Neuron (in vitro differentiated cells): Measurements from ENCODE around the gene ENPEP.

Experiments
- H2AFZ ChIP-seq: one replicate; pipeline ENCODE4 v1.6.1; 2013; ENCODE audit warnings: low read depth, mild to moderate bottlenecking, inconsistent platforms, low read length, moderate library complexity
- H3K27me3 ChIP-seq: one replicate; pipeline ENCODE4 v1.6.1; 2013; ENCODE audit warnings: low read length; ENCODE audit not compliant: insufficient read depth
- H3K36me3 ChIP-seq: one replicate; pipeline ENCODE4 v1.6.1; 2013; ENCODE audit warnings: low read length; ENCODE audit not compliant: insufficient read depth
- H3K4me1 ChIP-seq: one replicate; pipeline ENCODE4 v1.6.1; 2013; ENCODE audit warnings: low read length; ENCODE audit not compliant: insufficient read depth
- H3K4me3 ChIP-seq: 2 replicates; pipeline ENCODE4 v1.5.1; 2013; ENCODE audit warnings: mild to moderate bottlenecking, low read length, moderate library complexity
- H3K9me3 ChIP-seq: one replicate; pipeline ENCODE4 v1.6.1; 2013; ENCODE audit warnings: low read length

Gene ENPEP

DNA sequence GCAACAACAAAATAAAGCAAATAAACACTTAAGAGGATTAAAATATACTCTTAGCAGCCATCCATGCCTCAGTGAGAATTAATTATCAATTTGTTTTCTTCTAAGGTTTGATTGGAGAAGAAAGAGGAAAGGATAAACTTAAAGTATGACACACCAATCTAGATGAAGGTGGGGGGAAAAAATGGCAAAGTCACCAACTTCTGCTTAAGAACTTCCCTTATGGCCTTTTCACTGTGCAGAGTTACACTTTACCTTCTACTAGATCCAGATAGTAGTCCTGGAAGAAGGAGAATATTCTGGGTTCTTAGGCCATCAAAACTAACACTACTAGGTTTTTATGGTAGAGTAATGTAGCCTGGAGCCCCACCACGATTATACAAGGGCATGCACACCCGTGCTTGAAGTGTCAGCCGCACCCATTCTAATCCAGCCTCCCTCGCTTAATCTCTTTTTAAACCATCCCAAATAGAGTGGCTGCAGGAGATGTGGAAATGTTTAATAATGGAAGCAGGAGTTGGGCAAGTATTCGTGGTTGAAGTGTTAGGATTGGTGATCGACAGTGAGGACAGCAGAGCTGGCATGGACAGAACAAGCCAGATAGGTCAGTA lies 14.1 kb downstream of the ENPEP start:
- Histone ChIP-seq H3K4me1 (peaks cover 8% of the 10 kb centered on the region), H3K4me3 (no peak overlapping the region), H2AFZ (no peak overlapping the region), H3K36me3 (no peaks in the 10 kb centered on the region), H3K27me3 (no peaks in the 10 kb centered on the region), H3K9me3 (no peaks in the 10 kb centered on the region)

DNA sequence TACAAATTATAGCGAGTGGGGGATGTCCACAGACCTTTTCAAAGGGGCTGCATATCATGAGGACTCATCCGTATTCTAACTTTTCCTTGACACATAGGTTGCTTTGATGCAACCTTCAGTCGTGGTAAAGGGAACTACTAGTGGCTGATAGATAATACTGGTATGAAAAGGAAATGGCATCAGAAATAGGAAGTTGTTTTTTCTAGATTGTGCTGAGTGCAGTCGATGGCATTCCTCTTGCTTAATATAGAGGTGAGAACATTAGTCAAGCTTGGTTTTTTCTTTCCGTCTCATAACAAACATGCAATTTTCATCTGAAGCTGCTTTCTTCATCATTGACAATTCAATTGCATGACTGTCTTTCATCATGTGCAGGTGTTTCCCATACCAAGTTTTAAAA lies 16.6 kb downstream of the ENPEP start:
- Histone ChIP-seq H3K36me3 (no peaks in the 10 kb centered on the region), H3K27me3 (no peaks in the 10 kb centered on the region), H3K4me3 (no peak overlapping the region), H3K9me3 (no peaks in the 10 kb centered on the region), H2AFZ (no peak overlapping the region), H3K4me1 (peaks cover 8% of the 10 kb centered on the region)

DNA sequence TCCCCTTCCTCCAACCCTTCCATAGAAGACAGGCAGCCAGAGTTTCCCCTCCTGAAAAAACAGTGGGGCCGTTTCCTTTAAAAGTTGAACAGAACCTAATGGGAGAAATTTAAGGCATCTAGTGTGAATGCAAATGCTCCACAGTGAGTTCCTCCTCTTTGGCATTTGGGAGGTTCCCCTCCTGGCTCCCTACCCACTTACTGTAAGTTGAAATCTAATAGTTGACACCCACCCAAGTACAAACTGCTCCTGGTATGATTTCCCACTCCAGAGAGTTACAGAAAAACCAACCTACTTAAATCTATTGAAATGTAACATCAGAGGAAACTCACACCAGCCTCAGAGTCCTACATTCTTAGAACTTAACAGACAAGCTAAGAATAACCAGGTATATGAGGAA lies 17.6 kb downstream of the ENPEP start:
- Histone ChIP-seq H3K4me3 (no peak overlapping the region), H3K36me3 (no peaks in the 10 kb centered on the region), H3K9me3 (no peaks in the 10 kb centered on the region), H2AFZ (no peak overlapping the region), H3K27me3 (no peaks in the 10 kb centered on the region), H3K4me1 (peaks cover 2% of the 10 kb centered on the region)

DNA sequence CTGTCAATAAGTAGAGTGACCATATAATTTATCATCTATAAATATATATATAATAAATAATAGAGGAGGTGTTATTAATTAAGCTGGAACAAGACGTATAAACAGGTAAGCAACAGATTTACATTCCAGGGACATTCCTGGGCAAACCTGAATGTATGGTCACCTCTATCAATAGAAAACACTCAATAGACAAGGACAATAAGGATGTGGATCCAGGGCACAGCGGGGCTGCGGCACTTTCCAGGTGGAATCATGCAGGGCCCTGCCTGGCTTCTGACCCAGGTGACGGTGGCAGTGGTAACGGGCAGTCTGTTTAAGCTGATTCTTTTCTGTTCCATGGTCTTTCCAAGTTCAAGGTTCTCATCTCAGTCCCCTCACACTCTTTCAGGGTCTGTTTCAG lies 22.5 kb downstream of the ENPEP start:
- H3K9me3 ChIP-seq: no peaks in the 10 kb centered on the region
- no peak overlapping the region for H2AFZ ChIP-seq
- H3K36me3 ChIP-seq: no peaks in the 10 kb centered on the region
- no peaks in the 10 kb centered on the region for H3K4me1 ChIP-seq
- no peaks in the 10 kb centered on the region for H3K27me3 ChIP-seq
- H3K4me3 ChIP-seq: no peak overlapping the region

DNA sequence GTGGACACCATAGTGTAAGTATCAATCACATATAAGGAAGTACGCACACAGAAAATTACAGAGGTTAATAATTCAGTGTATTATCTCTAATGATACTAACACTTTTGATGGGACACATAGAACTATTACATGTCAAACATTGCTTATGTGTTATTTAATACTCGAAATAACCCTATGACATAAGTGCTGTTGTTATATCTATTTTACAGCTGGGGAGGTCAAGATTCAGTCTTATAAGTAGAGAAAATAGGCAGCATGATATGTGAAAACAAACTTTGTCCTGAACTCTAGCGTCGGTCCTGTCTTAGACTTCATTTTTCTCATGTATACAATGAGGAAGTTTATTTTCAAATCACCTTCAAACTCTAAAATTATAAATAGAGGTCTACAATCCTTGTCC lies 23.2 kb downstream of the ENPEP start:
- H3K4me1 ChIP-seq: no peaks in the 10 kb centered on the region
- H3K36me3 ChIP-seq: no peaks in the 10 kb centered on the region
- H2AFZ ChIP-seq: no peak overlapping the region
- no peaks in the 10 kb centered on the region for H3K27me3 ChIP-seq
- no peaks in the 10 kb centered on the region for H3K9me3 ChIP-seq
- H3K4me3 ChIP-seq: no peak overlapping the region

DNA sequence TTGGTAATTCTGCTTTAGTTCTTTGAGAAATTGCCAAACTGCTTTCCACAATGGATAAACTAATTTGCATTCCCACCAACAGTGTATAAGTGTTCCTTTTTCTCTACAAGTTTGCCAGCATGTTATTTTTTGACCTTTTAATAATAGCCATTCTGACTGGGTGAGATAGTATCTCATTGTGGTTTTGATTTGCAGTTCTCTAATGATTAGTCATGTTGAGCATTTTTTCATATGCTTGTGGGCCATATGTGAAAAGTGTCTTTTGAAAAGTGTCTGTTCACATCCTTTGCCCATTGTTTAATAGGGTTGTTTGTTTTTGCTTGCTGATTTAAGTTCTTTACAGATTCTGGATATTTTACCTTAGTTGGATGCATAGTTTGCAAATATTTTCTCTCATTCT lies 25.9 kb downstream of the ENPEP start:
- peaks cover 5% of the 10 kb centered on the region for H3K4me1 ChIP-seq
- no peaks in the 10 kb centered on the region for H3K9me3 ChIP-seq
- H3K4me3 ChIP-seq: no peak overlapping the region
- no peaks in the 10 kb centered on the region for H3K36me3 ChIP-seq
- H3K27me3 ChIP-seq: no peaks in the 10 kb centered on the region
- H2AFZ ChIP-seq: no peak overlapping the region

DNA sequence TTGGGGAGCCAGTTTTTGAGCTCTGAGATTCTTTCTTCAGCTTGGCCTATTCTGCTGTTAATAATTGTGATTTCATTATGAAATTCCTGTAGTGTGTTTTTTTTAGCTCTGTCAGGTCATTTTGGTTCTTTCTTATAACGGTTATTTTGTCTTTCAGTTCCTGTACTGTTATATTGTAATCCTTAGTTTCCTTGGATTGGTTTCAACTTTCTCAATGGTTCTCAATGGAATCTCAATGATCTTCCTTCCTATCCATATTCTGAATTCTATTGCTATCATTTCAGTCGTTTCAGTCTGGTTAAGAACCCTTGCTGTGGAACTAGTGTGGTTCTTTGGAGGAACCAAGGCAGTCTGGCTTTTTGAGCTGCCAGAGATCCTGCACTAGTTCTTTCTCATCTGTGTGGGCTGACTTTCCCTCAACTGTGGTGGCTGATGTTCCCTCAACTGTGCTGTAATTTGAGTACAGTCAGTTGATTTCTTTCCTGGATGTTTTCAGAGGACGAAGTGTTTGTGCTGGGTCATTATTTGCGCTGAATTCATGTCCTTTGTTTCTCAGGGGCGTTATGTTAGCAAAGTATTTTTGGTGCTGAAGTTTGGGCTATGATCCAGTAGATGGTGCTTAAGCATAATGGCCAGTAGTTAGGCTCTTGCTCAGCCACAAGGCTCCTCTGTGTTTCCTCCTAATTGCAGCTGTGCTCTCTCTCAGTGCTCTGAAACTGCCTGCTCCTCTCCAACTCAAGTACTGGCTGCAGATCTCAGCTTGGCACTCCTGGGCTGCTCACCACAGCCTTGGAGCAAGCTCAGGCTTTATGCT lies 27.5 kb downstream of the ENPEP start:
- Histone ChIP-seq H3K4me1 (peaks cover 5% of the 10 kb centered on the region), H3K9me3 (no peaks in the 10 kb centered on the region), H2AFZ (no peak overlapping the region), H3K4me3 (no peak overlapping the region), H3K27me3 (no peaks in the 10 kb centered on the region), H3K36me3 (no peaks in the 10 kb centered on the region)

DNA sequence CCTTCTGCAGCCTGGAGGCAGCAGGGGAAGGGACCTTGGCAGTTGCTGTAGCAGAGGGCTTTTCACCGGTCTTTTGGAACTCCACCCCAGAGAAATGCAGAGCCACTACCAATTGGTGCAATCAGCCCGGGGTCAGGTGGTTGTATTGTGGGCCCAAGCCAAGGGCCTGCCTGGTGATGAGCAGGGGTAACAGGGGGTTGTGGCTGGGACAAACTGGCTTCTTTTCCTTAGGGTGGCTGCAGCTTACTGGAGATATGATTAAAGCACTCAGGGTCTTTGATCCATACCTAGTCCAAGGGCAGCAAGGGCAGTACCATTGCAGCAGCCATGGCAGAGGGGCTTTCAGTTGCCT lies 28.1 kb downstream of the ENPEP start:
- H3K4me3 ChIP-seq: no peak overlapping the region
- H3K4me1 ChIP-seq: peaks cover 5% of the 10 kb centered on the region
- H3K9me3 ChIP-seq: no peaks in the 10 kb centered on the region
- no peaks in the 10 kb centered on the region for H3K27me3 ChIP-seq
- H3K36me3 ChIP-seq: no peaks in the 10 kb centered on the region
- no peak overlapping the region for H2AFZ ChIP-seq

DNA sequence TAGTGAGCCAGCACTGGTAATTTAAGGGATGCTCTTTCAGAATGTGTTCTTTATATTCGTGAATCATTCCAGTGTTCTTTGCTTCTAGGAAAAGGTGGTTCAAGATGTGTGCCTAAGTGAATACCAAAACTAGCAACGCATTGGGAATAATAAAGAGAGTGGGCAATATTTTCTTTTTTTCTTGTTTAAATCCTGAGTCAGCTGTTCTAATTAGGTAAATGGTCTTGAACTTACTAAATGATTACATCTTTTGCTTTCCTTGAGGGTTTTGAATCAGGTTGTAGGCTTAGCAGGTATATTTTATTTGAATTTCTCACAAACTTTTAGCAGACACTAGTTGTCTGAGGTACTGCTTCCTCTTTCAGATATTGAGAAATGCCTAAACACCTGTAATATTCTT lies 29.5 kb downstream of the ENPEP start:
- H3K9me3 ChIP-seq: no peaks in the 10 kb centered on the region
- H3K4me3 ChIP-seq: no peak overlapping the region
- H3K4me1 ChIP-seq: peaks cover 5% of the 10 kb centered on the region
- H2AFZ ChIP-seq: no peak overlapping the region
- H3K27me3 ChIP-seq: no peaks in the 10 kb centered on the region
- H3K36me3 ChIP-seq: no peaks in the 10 kb centered on the region

DNA sequence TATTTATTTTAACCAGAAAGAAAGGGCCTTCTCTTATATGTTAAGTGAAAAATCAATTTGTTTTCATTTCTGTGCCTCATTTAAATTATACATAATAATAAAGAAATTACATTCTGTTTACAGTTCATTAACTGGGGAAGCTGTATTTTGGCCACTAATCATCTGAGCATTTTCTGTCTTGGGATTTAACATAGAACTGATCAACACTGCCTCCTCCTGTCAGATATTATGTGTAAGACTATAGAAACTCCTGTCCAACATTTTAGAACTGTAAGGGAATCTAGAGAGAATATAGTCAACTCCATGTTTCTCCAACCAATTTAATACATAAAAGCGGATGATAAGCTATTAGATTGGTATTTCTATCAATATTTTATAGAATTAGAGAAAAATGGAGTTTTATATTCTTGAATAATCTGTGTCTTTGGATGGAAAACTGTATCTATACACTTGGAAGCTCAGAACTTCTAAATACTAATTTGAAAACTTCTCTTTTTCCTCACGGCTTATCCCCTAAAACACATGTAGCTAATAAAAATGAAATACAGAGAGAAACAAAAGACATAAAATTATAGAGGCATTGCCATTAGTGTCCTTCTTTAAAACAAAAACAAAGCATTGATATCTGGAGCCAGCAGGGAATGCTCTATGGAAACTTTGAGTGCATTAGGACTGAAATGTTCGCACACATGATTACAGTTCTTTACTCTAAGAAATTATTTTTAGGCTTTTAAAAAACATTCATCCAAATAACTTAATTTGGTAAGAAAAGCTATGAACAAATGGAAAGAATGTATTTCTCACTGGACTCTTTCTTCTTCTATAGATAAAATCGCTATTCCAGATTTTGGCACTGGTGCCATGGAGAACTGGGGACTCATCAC lies 33.1 kb downstream of the ENPEP start:
- Histone ChIP-seq H3K9me3 (no peaks in the 10 kb centered on the region), H3K27me3 (no peaks in the 10 kb centered on the region), H3K36me3 (no peaks in the 10 kb centered on the region), H3K4me1 (peaks cover 5% of the 10 kb centered on the region), H2AFZ (no peak overlapping the region), H3K4me3 (no peak overlapping the region)

DNA sequence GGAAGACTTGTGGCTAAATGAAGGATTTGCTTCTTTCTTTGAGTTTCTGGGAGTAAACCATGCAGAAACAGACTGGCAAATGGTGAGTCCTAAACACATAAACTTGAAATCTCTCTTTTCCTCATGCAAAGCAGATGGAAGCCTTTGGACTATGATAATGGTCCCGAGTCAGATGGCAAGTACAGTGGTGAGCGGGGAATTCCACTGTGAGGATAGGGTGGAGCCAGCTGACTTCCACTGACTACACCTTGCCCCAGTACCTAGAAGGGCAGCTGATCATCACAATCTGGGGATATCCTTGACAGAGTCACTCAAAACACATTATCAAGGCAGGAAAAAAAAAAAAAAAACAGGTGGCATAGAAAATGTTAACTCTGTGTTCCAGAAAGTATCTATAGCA lies 34.3 kb downstream of the ENPEP start:
- H3K36me3 ChIP-seq: no peaks in the 10 kb centered on the region
- H3K4me3 ChIP-seq: no peak overlapping the region
- H3K4me1 ChIP-seq: no peaks in the 10 kb centered on the region
- H2AFZ ChIP-seq: no peak overlapping the region
- no peaks in the 10 kb centered on the region for H3K27me3 ChIP-seq
- no peaks in the 10 kb centered on the region for H3K9me3 ChIP-seq

DNA sequence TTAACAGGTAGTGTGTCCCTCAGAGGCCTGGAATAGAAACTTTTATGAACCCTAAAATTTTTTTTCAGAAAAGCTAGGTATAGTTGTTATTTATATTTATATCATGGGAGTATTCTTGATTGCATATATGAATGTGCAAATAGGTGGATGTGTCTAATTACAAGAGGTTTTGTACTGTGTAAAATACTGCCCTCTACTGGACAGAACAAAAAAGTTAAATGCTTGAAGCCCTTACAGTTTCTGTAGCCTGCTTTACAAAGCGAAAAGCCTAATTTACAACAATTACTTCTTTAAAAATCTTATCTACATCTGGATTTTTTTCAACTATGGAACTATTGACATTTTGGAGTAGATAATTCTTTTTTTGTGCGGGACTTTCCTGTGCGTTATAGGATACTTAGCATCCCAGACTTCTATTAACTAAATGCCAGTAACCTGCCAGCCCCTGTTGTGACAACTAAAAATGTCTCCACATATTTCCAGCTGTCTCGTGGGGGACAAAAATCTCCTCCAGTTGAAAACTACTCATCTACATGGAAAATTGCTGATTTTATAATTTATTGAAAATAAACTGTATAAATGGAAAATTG lies 35.1 kb downstream of the ENPEP start:
- no peaks in the 10 kb centered on the region for H3K4me1 ChIP-seq
- H3K4me3 ChIP-seq: no peak overlapping the region
- no peaks in the 10 kb centered on the region for H3K9me3 ChIP-seq
- no peaks in the 10 kb centered on the region for H3K27me3 ChIP-seq
- H2AFZ ChIP-seq: no peak overlapping the region
- H3K36me3 ChIP-seq: no peaks in the 10 kb centered on the region

DNA sequence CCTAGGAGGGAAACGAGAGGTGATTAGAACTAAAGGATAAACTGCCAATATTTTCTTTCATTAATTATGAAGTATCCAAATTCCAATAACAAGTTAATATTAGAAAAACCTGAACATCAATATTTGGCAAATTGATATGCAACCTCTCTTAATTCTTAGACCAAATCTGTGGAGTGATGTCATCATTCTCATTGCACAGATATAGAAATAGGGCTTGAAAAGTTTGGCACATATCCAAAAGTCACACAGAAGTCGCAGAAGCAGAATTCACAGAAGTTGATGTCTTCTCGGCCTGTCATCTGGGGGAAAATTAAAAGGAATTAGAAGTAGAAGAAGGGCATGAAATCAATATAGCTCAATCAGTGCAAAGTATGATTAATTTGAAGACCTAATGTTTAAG lies 36.9 kb downstream of the ENPEP start:
- H2AFZ ChIP-seq: no peak overlapping the region
- no peaks in the 10 kb centered on the region for H3K36me3 ChIP-seq
- no peak overlapping the region for H3K4me3 ChIP-seq
- no peaks in the 10 kb centered on the region for H3K9me3 ChIP-seq
- H3K27me3 ChIP-seq: no peaks in the 10 kb centered on the region
- no peaks in the 10 kb centered on the region for H3K4me1 ChIP-seq
